KG1 (cell line): ENCODE results near the gene TMEM94.
"Not testable (repeated sequence)": the region's sequence is repeated elsewhere in the genome, so short reads cannot be mapped to it uniquely, and the experiment has no call there.

Source experiments
- DNase-seq: peaks from one replicate; lab custom pipeline; 2025; lab: John Stamatoyannopoulos, UW

Gene TMEM94

DNA sequence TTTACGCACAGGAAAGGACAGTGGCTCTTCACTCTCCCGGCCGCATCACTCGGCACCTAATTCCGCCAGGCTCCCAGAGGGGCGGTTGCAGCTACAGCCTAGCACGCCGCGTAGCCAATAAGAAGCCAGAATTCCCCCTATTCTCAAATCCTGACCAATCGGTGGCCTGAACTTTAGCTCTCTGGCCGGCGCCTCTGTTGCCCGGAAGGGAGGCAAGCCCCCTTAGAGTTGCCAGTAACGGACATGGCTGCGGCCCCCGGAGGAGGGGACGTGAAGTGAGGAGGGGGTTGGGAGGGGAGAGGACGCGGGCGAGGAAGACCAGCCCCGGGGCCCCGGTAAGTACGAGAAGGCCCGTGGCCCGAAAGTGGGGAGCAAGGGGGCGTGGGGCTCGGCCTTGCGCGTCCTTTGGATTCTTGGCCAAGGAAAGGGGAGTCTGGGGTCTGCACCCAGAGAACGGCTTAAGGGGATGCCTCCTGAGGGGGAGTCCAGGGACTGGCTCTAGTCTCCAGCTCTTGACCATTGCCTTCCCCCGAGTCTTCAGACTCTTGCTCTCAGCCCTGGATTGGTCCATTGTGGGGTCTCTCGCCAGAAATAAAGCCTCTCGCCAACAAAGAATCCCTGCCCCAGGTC is at the start of gene TMEM94:
Gene TMEM94, plus strand, starts transcription at position 219 of the 630 bp plus-strand sequence. CDS start 15,271 bp downstream, outside the sequence.
- DNase-seq: peak; percentile 93

DNA sequence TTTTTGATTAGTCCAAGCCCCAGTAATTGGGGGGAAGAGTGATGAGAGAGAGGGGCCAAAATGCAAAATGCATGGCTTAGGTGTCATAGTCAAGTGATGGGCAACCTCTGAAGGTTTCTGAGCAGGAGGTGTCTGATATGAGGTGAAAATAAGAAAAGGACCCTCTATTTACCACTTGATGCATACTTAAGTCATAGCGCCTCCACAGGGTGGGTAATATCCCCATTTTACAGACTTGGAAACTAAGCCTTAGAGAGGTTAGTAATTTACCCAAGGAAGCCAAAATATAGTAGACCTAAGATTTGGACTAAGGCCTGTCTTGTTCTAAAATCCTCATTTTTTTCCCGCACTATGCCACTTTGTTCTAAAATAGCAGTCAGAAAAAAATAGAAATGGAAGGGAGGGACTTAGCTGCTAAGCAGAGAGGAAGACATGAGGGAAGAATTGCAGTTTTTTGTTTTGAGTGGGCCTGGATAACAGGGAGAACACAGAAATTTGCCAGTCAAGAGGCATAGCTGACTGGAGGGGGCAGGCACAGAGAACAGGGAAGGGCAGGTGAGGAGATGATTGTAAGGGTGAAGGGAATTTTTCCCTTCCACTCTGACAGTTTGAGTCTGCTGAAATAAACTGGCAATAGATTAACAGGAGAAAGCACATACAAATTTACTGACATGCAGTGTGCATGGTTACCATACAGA is 48.6 kb upstream of the TMEM94 start:
- no peak for DNase-seq

DNA sequence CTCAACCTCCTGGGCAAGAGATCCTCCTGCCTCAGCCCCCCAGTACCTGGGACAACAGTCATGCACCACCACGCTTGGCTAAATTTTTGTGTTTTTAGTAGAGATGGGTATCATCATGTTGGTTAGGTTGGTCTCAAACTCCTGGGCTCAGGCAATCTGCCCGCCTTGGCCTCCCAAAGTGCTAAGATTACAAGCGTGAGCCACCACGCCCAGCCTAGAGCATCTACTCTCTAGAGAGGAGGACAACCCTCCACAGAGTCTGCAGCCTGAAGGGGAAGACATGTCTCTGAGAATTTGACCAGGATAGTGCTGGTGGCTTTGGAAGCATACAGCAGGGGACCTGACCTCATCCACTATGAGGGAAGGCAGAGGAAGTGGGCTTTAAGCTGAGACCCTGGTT is 46.3 kb upstream of the TMEM94 start:
- no peak for DNase-seq

DNA sequence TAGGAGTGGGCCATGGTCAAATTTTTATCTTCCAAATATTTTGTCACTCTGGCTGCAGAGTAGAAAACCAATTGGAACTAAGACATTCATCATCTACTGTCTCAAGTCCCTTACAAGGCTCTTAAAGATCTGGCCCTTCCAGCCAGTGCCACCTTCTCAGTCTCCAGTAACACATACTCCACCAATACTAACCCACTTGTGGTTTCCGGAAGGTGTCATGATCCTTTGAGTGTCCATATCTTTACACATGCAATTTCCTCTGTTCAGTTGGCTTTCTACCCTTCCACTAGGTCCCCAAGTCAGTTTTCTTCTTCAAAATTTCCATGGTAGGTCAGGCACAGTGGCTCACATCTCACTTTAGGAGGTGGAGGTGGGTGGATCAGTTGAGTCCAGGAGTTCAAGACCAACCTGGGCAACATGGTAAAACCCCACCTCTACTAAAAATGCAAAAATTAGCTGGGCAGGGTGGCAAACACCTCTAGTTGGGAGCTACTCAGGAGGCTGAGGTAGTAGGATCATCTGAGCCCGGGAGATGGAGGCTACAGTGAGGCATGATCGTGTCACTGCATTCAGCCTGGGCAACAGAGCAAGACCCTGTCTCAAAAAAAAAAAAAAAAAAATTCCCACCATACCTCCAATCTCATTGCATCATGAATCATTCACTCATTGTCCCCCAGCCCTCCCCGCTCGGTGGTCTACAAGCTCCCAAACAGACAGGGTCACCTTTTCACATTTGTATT is 44.9 kb upstream of the TMEM94 start:
- DNase-seq: peak; percentile 64

DNA sequence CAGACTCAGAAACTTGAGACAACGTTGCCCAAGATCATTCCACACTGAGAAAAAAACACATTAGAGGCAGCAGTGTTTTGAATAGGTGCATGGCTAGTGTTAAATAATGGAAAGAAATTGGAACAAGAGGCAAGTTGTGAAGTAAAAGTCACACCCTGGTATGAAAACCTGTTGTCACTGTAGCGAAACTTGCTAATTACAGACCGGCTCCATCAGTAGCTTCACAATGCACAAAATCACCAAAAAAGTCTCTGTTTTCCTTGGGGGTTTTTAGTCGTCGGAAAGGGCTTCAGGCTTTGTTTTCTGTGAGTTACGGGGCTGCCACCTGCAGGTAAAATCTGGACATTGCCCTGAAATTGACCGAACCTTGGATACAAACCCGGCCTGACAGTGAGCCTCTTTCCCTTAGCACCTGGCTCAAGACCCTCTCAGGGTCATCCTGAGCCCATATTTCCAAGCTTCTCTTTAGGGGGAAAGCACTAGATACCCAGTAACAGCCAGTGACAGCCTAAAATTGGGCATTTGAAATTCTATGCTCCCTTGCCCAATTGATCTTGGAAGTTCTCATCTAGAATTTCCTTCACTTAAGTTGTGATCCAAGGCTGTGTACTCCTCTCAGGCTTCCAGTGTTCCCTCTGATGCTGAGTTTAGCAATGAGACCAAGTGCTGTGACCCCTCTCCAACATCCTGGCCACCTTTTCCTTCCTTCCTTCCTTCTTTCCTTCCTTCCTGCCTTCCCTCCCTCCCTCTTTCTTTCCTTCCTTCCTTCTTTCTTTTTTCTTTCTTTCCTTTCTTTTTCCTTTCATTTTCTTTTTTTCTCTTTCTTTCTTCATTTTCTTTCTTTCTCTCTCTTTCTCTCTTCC is 43.7 kb upstream of the TMEM94 start:
- DNase-seq: peak; percentile 81

DNA sequence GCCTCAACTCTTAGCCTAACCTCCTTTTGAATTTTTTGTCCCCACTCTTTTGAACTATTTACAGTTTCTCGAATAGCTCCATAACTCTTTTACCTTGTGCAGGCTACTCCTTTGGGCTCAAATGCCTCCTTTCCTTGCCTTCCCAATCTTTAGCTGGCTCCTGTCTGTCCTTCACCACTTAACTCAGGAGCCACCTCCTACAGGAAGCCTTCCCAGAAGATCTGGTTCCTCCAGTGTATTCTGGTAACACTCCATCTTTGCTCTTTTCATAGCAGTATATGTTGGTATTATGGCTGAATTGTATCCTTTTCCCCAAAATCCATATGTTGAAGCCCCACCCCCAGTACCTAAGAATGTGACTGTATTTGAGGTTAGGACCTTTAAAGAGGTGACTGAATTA is 41.9 kb upstream of the TMEM94 start:
- DNase-seq: no peak

DNA sequence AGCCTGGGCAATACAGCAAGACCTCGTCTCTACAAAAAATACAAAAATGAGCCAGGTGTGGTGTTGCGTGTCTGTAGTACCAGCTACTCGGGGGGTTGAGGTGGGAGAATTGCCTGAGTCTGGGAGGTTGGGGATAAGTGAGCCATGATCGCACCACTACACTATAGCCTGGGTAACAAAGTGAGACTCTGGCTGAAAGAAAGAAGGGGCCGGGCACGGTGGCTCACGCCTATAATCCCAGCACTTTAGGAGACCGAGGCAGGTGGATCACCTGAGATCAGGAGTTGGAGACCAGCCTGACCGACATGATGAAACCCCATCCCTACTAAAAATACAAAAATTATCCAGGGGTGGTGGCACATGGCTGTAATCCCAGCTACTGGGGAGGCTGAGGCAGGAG is 40.4 kb upstream of the TMEM94 start:
- no peak for DNase-seq

DNA sequence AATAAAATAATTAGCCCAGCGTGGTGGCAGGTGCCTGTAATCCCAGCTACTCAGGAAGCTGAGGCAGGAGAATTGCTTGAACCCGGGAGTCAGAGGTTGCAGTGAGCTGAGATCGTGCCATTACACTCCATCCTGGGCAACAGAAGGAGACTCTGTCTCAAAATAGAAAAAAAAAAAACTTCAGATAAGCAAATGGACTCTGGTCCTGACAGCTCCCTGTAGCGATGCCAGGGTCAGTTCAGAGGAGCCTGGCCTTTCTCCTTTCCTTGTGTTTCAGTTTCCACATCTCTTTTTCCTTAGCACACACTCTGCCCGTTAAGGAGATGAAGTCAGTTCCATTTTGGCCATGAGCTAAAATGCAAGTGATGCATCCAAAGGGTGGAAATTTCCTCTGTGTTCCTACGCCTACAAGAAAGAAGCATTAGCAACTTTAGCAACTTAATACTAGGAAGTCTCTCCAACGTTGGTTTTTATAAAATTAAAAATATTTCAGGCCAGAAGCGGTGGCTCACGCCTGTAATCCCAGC is 39.3 kb upstream of the TMEM94 start:
- no peak for DNase-seq

DNA sequence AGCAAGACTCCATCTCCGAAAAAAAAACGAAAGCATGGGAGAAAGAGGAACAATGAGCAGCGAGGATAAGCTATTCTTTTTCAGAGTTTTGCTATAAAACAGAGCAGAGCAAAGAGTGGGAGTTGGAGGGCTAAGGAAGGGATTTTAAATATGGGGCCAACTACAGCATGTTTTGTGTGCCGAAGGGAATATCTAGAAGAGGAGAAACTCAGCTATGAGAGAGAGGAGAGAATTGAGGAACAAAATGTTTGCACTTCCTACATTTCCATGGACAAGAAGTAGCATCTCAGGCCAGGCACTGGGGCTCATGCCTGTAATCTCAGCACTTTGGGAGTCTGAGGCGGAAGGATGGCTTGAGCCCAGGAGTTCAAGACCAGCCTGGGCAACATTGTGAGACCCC is 37.9 kb upstream of the TMEM94 start:
- DNase-seq: no peak

DNA sequence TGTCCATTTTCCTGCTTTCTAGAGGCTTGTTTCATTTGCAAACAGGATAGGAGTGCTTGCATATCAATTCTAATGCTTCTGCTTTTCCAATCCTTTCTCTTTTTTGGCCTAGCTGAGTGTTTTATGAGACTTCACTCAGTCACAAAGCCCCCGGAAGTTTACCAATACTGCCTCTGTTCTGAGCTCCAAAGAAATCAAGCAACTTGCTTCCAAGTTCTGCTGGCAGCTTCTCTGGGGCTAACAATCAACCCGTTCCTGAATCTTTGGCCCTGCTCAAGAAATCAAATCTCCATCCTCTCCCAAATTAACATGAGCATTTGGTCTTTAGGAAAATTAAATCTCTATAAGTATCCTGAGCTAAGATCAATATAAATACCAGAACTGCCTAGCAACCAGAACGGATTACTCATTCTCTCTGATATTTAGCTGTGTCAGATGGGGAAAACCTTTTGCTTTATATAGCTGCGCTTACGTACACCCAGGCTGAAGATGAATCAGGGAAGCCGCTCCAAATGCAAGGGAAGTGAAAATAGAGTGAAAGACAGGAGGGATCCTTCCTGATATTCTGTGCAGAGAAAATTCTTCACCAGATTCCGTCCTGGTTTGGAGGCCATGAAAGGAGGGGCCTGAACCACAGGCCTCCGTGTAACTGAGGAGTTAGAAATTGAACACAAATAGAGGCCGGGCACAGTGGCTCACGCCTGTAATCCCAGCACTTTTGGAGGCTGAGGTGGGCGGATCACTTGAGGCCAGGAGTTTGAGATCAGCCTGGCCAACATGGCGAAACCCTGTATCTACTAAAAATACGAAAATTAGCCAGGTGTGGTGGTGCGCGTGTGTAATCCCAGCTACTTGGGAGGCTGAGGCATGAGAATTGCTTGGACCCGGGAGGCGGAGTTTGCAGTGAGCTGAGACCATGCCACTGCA is 27.6 kb upstream of the TMEM94 start:
- no peak for DNase-seq

DNA sequence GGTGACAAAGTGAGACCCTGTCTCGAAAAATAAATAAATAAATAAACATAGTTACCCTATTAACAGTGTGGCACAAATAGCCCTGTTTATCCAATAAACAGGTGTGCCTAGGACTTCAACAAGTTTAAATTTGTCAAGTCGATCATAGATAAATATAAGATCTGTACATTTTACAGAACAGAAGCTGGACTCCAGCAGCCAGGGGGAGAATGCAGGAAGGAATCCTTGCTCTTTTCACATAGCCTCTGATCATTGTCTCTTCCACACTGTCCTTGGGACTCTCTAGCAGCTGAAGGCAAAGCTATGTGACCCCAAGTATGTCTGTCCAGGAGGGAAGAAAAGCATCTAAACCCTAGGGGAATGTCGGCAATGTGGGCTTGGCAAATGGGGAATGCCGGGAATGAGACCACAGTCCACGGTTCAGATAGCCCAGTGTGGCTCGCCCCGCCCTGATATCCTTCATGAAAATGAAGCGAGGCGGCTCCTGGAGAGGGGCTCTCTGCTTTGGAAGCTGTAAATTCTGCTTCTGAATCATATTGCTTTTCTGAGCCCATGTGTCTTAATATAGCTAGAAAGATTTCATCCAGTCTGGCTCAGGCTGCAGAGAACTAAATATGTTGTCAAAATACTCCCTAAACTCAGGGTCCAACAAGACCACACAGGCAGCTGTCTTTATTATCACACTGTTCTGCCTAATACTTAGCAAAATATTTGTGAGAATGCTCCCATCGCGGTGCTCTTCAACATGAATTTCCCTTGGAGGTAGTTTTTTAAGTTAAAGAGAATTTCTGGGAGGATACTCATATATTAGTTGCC is 26.1 kb upstream of the TMEM94 start:
- no peak for DNase-seq

DNA sequence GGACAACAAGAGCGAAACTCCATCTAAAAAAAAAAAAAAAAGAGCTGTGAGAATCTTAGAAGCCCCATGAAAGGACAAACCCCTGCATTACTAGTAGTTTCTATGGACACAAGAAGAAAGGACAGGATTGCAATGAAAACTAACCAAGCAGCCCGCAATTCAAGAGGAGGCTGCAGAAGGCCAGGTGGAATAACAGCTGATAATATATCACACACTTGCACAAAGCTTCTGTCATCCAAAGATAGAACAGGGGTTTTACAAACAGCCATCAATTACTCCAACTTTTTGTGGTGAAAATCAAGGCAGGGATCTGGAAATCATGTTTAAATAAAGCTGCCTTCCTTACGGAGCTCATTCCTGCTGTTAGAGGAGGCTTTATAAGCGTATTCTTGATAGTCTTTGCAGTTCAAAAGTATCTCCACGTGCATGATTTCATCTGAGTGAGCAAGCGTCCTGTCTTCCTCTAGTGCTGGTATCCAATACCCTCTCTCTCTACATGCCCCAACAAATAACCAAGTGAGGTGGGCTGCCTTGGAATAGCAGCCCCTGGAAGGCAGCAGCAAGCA is 23.1 kb upstream of the TMEM94 start:
- DNase-seq: no peak

DNA sequence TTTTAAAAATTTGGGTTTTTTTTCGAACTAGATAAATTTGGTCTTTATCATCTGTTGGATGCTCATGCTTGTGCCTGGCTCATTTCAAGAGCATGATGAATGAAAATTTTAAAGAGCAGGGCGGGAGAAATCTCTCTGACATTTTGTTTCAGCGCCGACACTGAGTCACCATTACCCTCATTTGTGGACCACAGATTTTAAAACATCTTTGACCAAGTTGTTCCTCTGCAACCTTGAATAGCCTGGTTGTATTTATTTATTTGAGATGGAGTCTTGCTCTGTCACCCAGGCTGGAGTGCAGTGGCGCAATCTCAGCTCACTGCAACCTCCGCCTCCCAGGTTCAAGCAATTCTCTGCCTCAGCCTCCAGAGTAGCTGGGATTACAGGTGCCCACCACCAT is 22.0 kb upstream of the TMEM94 start:
- DNase-seq: not testable (repeated sequence)

DNA sequence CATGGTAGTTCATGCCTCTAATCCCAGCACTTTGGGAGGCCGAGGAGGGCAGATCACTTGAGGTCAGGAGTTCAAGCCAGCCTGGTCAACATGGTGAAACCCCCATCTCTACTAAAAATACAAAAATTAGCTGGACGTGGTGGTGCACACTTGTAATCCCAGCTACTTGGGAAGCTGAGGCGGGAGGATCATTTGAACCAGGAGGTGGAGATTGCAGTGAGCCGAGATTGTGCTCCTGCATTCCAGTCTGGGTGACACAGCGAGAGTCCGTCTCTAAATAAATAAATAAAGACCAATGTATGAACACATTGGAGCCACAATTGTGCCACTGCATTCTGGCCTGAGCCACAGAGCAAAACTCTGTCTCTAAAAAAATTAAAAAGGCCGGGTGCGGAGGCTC is 19.0 kb upstream of the TMEM94 start:
- DNase-seq: not testable (repeated sequence)

DNA sequence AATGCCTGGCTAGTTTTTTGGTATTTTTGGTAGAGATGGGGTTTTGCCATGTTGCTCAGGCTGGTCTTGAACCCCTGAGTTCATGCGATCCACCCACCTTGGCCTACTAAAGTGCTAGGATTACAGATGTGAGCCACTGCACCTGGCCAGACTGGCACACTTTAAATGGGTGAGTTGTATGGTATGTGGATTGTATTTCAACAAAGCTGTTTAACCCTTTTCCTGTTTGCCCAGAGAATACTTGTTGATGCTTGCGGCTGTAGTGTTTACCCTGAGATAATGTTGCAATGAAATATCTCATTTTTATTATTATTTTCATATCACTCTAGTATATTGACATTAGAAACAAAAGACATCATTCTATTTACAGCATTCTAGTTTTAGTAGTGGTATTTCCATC is 17.1 kb upstream of the TMEM94 start:
- DNase-seq: no peak

DNA sequence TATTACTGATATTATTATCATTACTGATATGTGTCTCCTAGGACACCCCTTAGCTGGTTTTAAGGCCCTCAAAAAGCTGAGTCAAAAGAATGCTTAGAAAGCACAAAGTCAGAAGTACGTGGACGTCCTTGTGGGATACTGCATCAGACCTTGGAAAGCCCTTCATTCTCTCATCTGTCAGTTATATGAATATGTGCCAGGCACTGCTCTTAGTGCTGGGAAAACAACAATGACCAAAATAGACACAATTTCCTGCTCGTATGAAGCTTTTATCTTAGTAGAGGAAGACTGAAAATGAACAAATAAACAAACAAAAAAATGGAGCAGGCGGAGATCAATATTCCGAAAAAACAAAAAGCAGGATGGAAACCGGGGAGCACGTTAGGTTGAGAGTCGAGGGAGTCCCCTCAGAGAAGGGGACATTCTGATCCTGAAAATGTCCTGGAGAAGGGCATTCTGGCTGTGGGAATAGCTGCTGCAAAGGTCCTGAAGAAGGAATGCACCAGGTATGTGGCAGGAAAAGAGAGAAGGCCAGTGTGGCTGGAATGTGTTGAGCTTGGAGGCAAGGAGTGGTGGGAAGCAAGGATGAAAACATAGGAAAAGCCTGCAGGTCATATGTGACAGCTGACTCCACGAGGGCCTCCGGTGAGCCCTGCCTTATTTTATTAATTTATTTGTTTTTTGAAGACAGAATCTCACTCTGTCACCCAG is 15.5 kb upstream of the TMEM94 start:
- no peak for DNase-seq

DNA sequence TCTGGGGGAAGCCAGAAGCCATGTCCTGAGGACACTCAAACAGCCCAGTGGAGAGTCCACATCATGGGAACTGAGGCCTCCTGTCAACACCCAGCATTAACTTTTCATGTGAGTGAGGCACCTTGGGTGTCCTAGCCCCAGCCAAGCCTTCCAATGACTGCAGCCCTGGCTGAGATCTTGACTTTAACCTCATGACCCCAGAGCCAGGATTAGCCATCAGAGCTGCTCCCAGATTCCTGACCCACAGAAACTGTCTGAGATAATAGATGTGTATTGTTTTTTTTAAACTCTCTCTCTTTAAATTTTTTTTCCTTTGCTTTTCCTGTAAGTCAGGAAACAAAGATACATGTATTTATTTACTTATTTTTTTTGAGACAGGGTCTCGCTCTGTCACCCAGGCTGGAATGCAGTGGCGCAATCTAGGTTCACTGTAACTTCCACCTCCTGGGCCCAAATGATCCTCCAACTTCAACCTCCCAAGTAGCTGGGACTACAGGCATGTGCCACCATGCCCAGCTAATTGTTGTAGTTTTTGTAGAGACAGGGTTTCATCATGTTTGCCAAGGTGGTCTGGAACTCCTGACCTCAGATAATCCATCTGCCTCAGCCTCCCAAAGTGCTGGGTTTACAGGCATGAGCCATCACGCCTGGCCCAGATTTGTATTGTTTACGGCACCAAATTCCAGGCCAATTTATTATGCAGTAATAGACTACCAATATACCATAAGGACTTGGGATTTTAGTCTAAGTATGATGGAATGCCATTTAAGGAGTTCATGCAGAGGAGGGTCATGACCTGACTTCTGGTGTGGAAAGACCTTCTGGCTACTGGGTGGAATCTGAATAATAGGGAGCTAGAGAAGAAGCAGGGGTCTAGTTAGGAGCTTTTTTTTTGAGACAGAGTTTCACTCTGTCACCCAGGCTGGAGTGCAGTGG is 14.0 kb upstream of the TMEM94 start:
- no peak for DNase-seq

DNA sequence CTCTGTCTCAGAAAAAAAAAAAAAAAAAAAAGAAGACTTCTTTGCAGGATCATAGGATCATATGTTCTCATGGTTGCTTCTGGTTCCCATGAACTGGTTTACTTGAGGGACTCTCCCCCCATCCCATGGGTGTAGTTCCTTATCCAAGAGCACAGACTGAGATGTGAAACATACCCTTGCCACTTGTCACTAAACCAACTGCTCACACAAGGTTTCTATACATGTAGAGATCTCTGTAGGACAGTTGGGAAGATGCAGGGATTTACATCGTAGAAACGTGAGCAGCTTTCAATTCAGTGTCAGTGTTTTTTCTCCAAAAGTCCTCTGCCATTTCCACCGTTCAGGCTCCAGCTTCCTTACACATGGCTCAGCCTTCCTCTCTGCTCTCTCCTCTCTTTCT is 11.1 kb upstream of the TMEM94 start:
- no peak for DNase-seq
